NCI-H748 (cell line): ENCODE data around the gene PDX1.

Source experiments
- DNase-seq: peaks from one replicate; lab custom pipeline; 2025; ENCODE audit not compliant: unreplicated experiment; lab: John Stamatoyannopoulos, UW

Gene PDX1

DNA sequence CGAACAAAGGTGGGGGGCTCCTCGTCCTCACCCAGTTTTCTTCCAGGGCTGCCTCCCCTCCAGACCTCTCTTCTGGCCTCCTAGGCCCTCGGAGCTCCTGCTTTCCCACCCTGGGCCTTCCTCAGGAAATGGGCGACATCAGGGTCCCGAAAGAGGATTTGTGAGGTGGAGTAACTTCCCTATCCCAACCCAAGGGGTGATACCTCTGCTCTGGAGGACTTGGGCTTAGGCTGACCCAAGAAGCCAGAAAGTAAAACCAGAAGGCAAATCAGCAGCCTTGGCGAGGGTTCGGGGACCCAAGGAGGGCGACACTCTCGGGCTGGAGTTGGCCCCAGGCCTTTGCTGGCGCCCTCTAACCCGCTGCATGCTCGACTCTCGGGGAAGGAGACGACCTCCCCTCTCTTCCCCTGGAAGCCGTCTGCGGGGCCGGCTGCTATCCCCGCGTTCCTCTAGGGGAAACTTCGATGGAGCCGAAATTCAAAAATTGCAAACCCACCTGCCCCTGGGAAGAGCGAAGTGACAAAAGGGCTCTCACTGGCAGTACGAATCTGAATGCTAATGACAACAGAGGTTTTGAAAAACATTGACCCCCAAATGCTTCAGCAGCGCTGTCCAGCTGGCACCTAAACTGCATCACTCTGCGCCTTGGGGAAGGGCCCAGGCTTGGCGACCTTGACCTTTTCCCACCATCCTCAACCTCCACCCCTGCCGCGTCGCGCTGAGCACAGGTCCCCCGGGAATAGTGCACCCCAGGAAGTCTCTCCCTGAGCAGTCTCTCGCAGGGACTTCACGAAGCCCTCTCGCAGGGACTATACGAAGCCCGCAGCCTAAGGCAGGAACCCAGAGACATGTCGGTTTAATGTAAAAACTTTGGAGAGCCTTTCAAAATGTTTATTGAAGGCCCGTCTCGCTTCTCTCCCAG, 2.4 kb downstream of the PDX1 start:
- no peak for DNase-seq

DNA sequence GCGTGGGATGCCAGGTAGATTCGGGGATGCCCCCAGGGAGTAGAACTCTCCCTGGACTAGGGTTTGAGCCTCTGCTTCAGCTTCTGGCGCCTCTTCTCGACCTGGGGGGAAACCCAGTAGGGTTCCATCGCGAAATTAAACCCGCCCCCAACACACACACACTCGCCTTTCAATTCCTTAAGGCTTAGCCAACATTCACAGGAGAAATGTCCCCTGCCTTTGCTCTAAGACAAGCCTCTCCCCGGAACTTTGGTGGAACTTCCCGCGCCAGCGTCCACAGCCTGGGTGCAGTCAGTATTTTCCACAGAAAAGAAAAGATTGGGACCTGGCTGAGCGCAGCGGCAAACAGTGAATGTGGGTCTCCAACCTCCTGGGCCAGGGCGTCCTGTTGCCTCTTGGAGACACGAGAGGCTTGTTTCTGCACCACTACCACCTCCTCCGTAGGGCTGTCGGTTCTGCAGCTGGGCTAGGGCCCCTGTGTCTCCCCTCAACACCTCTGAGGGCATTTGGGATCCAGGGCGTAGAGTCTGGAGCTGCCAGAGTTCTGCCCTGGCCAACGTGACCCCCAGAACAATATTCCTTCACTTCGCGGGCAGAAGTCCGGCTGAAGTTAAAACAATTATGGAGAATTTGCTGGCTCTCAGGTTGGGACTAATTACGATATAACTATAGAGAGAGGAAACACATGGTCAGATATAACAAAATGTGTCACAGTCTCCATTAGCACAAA, 3.2 kb downstream of the PDX1 start:
- DNase-seq = no peak

DNA sequence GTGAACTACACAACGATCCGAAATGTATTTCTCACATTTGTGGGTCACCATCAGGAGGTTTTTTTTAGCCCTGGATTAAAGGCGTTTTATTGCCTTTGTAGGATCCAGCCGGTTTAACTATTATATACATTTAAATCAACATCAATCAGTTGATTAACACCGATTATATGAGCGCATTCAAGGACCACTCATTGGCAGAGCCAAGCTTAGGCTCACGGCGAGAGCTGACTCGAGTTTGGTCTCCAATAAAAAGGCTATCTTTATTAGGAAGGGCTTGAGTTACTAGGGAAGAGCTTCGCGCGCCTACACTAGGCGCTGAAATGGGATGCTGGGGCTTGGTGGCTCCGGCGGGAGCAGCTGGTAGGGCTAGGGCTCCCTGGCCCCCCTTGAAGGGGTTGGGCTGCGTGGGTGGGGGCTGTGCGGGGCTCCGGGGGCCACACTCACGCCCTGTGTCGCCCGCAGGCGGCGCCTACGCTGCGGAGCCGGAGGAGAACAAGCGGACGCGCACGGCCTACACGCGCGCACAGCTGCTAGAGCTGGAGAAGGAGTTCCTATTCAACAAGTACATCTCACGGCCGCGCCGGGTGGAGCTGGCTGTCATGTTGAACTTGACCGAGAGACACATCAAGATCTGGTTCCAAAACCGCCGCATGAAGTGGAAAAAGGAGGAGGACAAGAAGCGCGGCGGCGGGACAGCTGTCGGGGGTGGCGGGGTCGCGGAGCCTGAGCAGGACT, 4.2 kb downstream of the PDX1 start:
- DNase-seq = no peak

DNA sequence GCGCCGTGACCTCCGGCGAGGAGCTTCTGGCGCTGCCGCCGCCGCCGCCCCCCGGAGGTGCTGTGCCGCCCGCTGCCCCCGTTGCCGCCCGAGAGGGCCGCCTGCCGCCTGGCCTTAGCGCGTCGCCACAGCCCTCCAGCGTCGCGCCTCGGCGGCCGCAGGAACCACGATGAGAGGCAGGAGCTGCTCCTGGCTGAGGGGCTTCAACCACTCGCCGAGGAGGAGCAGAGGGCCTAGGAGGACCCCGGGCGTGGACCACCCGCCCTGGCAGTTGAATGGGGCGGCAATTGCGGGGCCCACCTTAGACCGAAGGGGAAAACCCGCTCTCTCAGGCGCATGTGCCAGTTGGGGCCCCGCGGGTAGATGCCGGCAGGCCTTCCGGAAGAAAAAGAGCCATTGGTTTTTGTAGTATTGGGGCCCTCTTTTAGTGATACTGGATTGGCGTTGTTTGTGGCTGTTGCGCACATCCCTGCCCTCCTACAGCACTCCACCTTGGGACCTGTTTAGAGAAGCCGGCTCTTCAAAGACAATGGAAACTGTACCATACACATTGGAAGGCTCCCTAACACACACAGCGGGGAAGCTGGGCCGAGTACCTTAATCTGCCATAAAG, 4.8 kb downstream of the PDX1 start:
- DNase-seq = no peak

DNA sequence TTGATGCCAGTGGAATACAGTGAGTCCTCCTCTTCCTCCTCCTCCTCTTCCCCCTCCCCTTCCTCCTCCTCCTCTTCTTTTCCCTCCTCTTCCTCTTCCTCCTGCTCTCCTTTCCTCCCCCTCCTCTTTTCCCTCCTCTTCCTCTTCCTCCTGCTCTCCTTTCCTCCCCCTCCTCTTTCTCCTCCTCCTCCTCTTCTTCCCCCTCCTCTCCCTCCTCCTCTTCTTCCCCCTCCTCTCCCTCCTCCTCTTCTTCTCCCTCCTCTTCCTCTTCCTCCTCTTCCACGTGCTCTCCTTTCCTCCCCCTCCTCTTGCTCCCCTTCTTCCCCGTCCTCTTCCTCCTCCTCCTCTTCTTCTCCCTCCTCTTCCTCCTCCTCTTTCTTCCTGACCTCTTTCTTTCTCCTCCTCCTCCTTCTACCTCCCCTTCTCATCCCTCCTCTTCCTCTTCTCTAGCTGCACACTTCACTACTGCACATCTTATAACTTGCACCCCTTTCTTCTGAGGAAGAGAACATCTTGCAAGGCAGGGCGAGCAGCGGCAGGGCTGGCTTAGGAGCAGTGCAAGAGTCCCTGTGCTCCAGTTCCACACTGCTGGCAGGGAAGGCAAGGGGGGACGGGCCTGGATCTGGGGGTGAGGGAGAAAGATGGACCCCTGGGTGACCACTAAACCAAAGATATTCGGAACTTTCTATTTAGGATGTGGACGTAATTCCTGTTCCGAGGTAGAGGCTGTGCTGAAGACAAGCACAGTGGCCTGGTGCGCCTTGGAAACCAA, 5.6 kb downstream of the PDX1 start:
- DNase-seq = no peak

DNA sequence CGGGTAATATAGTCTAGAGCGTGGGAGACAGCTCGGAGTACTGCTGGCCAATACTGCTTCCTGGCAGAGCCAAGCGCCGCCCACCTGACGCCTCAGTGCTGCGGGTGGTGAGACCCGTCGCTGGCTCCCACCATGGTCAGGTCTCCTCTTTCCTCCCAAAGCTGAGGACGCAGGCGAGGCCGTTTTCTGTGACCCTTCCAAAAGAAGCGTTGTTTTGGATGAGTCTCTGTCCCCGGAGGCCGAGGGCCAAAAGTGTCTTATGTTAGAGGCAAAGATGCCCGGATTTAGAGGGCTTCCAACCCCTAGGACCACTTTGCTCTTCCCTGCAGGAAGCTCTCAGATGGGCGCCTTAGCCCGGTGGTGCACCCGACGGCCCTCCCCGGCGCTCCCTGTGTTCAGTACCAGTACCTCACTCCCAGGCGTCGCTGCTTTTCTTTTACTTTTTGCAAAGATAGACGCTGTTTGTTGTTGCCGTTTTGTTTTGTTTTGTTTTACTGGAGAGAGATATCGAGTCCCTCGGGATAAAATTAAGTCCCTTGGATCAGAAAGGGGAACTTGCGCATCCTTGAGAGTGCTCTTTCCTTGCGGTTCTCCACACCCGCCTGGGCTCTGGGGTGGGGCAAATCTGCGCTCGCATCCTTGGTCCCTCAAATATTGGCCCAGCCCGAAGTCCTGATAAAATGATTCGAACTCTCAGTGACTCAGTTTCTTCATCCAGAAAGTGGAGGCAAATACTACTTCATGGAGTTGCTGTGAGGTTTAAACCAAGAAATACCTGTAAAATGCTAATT, 7.0 kb downstream of the PDX1 start:
- no peak for DNase-seq

DNA sequence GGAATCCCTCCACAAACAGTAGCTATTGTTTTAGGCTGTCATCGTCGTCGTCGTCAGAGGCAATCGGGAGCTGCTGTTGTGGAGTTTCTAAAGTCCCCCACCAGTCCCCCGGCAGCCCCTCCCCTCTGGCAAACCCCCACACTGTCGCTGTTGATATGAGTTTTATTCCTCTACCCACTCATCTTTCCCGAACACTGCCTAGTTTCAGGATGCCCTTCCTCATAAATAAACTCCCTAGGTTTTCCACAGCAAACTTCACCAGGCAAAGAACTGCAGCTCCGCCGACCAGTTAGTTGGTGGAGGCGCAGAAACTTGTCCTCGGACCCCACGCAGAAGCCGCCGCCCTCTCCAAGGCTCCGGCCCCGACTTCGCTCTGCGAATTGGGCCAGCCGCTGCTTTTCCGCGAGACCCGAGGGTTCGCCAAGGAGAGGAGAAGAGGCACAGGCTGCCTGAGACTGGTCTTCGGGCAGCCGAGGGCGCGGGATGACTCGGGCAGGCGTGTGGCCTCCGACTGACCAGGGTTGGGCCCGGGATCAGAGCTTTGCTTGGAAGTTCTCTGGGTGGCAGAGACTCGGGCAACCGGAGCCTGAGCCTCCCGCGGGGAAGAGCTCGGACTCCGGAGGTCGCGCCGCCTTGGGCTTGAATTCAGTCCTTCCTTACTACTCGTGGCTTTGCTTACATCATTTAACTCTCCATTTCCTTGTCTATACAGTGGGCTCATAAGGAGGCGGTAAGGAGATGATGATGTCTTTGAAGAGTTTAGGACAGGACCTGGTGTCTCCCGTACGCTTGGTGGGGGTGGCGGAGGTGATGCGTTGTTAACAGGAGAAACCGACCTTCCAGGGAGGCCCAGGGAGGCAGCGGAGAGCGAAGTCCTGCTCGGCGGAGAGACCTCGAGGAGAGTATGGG, 7.9 kb downstream of the PDX1 start:
- no peak for DNase-seq

DNA sequence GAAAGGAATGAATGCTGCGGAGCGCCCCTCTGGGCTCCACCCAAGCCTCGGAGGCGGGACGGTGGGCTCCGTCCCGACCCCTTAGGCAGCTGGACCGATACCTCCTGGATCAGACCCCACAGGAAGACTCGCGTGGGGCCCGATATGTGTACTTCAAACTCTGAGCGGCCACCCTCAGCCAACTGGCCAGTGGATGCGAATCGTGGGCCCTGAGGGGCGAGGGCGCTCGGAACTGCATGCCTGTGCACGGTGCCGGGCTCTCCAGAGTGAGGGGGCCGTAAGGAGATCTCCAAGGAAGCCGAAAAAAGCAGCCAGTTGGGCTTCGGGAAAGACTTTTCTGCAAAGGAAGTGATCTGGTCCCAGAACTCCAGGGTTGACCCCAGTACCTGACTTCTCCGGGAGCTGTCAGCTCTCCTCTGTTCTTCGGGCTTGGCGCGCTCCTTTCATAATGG, 8.6 kb downstream of the PDX1 start:
- no peak for DNase-seq

DNA sequence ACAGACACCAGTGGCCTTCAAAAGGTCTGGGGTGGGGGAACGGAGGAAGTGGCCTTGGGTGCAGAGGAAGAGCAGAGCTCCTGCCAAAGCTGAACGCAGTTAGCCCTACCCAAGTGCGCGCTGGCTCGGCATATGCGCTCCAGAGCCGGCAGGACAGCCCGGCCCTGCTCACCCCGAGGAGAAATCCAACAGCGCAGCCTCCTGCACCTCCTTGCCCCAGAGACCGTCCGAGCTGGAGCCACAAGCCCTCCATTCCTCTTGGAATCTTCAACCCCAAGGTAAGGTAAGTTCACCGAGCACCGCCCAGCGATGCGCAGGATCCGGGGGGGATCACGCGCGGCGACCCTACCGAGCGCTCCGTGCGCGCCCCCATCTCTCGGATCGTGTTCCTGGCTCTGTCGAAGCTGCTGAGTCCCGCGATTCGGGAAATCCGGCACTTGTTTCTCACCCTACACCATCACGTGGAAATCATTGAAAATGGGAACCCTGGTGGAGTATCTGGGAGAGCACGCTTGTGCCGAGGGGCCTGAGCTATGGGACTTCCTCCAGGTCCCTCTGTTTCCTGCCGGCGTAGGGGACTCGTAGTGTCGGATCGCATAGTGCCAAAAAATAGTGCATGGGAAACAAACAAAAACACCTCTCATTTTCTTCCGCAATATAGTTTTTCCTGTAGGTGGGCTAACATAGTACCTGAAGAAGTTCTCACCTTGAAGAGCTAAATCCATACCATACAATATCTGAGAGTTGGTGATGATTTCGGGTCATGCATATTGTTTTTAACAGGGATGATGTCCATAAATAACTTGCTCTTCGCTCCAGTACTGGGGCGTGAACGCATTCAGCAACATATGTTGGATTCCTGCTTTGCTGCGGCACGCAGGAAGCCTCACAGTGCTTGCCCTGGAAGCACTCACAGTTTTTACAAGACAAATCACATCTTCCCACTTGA, 9.3 kb downstream of the PDX1 start:
- no peak for DNase-seq

DNA sequence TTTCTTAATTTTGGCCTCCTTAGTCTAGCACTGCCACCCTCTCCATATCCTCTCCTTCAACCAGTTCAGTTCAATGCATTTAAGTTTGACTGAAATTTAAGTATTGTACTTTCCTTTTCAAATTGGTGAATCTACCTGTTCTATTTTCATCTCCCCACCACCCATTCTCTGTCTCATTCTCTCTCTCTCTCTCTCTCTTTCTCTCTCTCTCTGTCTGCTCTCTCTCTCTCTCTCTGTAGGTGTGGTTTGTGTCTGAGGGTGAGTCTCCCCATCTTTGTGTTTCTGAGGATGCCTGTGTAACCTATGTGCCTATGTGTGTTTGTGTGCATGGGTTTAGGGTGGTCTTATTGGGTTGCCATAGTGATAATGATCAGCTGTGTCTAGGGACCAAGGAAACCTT, 10.1 kb downstream of the PDX1 start:
- DNase-seq = no peak

DNA sequence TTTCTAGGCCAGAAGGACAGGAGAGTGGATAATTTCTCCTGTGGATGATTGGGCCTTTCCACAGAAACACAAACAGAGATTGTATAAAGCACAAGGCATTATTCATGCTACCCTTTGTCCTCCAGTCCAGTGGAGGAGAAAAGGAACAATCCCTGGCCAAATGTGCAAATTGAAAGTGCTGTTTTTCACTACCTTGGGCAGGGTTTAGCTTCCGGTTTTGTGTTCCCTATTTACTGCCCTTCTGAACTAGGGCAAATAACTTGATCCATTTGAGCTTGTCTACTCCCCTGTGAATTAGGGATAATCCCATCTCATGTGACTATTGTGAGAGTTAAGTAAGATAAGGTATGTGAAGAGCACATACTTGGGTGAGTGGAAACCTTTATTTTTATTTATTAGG, 13.3 kb downstream of the PDX1 start:
- no peak for DNase-seq

DNA sequence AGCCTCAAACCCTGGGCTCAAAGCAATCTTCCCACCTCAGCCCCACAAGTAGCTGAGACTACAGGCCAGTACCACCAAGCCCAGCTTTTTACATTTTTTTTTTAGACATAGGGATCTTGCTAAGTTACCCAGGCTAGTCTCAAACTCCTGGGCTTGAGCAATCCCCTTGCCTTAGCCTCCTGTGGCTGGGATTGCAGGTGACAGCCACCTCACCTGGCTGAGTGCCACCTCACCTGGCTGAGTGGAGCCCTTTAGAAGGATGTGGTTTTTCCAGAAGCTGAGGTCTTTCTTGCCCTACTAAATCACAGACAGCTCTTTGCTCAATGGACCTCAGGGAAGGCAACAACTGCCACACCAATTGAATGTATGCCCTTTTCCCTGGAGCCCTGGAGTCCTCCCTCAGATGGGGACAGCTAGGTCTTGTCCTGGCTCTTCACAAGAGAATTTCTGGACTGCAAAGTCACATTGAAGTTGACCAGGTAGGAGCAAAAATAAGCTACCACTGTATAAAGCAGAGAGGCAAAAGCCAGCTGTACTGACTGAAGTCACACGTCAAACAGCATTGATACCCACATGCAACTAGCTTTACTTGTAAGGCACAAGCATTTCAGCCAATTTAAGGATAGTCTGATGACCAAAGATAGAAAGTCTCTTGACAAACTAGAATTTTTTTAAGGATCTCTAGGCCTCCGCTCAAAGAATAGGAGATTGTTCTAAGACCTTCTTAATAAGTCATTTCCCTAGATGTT, 14.0 kb downstream of the PDX1 start:
- DNase-seq = peak; percentile 38

DNA sequence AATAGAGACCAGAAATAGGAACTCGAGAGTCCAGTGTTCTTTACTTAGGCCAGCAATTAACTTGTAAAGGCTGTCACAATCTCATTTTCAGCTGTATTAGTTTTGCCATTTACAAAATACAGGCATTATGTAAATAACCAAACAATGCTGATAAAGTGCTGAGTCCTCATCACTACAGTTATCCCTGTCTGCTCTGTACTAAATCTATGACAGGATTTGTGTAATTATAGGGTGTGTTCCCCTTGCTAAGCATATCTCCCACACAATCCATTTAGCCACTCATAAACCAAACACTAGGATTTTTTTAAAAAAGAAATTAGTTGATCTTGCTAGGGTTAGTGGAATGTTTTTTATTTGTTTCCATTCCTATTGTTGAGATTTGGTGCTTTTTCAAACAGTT, 23.2 kb downstream of the PDX1 start:
- DNase-seq = peak; percentile 98

DNA sequence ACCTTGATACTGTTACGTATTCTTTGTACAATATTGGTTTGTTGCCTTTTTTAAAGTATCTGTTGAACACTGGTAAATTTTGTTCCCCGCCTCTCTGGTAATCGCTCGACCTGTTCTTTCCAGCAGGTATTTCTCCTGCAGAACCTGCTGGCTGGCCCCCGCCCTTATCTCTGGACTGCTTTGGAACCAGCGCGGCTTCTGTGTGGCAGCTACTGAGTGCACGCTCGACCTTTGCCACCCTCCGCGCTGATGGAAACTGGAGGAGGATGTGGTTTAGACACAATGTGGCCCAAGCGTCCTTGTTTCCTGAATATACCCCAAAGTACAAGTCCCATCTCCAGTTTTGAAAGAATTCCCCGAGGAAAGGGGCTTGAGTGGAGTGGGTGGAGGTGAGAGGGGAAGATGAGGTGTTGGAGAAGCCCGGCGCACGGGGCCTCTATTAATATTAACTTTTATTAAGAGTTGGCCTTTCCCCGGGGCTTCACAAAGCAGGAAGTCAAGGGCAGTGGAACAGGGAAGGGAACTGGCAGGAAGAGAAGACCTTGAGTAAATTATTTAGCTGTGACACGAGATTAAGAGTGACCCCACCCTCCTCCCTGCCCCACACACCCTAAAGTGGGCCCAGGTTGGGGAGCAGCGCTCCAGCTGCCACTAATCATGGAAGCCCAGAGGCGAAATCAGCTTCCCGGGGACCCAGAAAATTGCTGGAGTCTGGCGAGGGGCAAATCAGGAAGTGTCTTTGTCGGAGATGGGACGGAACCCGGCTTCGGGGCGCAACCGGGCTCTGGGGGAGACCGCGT, 33.3 kb downstream of the PDX1 start:
- no peak for DNase-seq

DNA sequence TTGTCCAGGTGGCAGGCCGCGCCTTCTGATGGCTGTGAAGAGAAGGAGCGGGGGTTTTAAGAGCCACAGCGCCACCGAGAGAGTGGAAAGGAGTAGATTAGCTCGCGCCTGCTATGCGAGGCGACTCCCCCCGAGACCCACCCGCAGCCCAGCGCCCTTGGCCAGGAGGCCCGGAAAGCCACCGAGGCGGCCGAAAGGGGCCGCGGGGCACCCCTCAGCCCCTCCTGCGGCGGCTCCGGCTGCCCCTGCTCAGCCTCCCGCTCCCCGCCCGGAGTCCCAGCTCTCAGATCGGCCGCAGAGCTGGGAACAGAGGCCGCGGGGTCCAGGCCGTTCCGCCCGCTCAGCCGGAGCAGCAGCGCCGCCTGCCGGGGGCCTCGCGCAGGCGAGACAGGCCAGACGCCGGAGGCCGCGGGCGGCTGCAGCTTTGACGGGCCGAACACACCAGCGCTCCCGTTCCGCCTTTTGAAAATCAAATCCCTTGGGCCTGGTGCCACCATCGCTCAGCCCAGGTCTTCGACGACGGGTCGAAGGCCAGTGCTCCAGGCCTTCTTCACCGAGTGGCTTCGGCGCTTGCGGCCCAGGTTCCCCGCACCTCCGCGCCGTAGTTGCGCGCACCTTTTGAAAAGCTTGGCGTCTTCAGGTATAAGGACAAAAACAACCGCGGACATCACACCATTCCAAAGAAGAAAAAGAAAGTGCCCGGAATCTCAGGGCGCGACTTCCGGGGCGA, 34.0 kb downstream of the PDX1 start:
- peak; percentile 93 for DNase-seq
